Stimulated activated CD4-positive, alpha-beta T cell treated with anti-CD3 and anti-CD28 coated beads, Interleukin-12 subunit alpha, Interleukin-12 subunit beta, amount 100 ng/mL, for 48 hours (primary cell): ENCODE measurements around the gene C1GALT1.
"Not testable (repeated sequence)": the region's sequence is repeated elsewhere in the genome, so short reads cannot be mapped to it uniquely, and the experiment has no call there.

Source experiments
- DNase-seq, 3 donors: peaks; one replicate each; pipeline ENCODE4 v3.0.0-alpha.2; 2020; ENCODE audit warnings: low read depth in 2 of 3, low spot score in 1 of 3

Gene C1GALT1

GRCh38 chr7:7231865-7232264 is 49.5 kb downstream of the C1GALT1 start:
- no peak for DNase-seq

- no peak for DNase-seq
These were observed 53.0 kb downstream of the C1GALT1 start for GRCh38 chr7:7235347-7235746.

GRCh38 chr7:7236041-7236440 is 53.7 kb downstream of the C1GALT1 start:
- no peak for DNase-seq

- no peak for DNase-seq
These were observed 55.0 kb downstream of the C1GALT1 start for GRCh38 chr7:7237201-7237977.

GRCh38 chr7:7237978-7238267 is 55.6 kb downstream of the C1GALT1 start:
- no peak for DNase-seq

GRCh38 chr7:7239346-7239745 is 57.0 kb downstream of the C1GALT1 start:
- DNase-seq: no peak

- no peak for DNase-seq
These were observed 60.6 kb downstream of the C1GALT1 start for GRCh38 chr7:7242899-7243298.

- not testable (repeated sequence) for DNase-seq
These were observed 62.9 kb downstream of the C1GALT1 start for GRCh38 chr7:7245233-7245632.

GRCh38 chr7:7246223-7246622 is 63.9 kb downstream of the C1GALT1 start:
- no peak for DNase-seq

- no peak for DNase-seq
These were observed 65.3 kb downstream of the C1GALT1 start for GRCh38 chr7:7247658-7248057.

- no peak for DNase-seq
These were observed 67.5 kb downstream of the C1GALT1 start for GRCh38 chr7:7249814-7250213.

- DNase-seq: no peak
These were observed 69.4 kb downstream of the C1GALT1 start for GRCh38 chr7:7251742-7252141.

GRCh38 chr7:7254319-7254718 is 72.0 kb downstream of the C1GALT1 start:
- DNase-seq: no peak

- DNase-seq: no peak
These were observed 72.6 kb downstream of the C1GALT1 start for GRCh38 chr7:7254908-7255307.

GRCh38 chr7:7256731-7257274 is 74.5 kb downstream of the C1GALT1 start:
- DNase-seq: no peak

- peak in 1 of 3 donors; percentile 10 for DNase-seq
These were observed 75.8 kb downstream of the C1GALT1 start for GRCh38 chr7:7257899-7258692.

GRCh38 chr7:7261863-7262262 is 79.5 kb downstream of the C1GALT1 start:
- no peak for DNase-seq

- DNase-seq: no peak
These were observed 81.2 kb downstream of the C1GALT1 start for GRCh38 chr7:7263297-7264230.

- no peak for DNase-seq
These were observed 82.1 kb downstream of the C1GALT1 start for GRCh38 chr7:7264306-7265040.
